Ishikawa (cell line): Measurements from ENCODE around the gene ANKRD33.

Experiments
- EP300 ChIP-seq: IDR thresholded peaks from 2 replicates; pipeline ENCODE4 v1.6.1; 2012; ENCODE audit warnings: borderline replicate concordance
- NFIC ChIP-seq: IDR thresholded peaks from 2 replicates; pipeline ENCODE4 v1.6.1; 2012
- RAD21 ChIP-seq: IDR thresholded peaks from 2 replicates; pipeline ENCODE4 v1.6.1; 2012; ENCODE audit warnings: low read depth
- REST ChIP-seq: IDR thresholded peaks from 2 replicates; pipeline ENCODE4 v1.6.1; 2012; ENCODE audit warnings: low read depth, mild to moderate bottlenecking
- TAF1 ChIP-seq: IDR thresholded peaks from 2 replicates; pipeline ENCODE4 v1.6.1; 2012; ENCODE audit warnings: low read depth, mild to moderate bottlenecking
- TEAD4 ChIP-seq: IDR thresholded peaks from 2 replicates; pipeline ENCODE4 v1.6.1; 2012
- USF1 ChIP-seq: IDR thresholded peaks from 2 replicates; pipeline ENCODE4 v1.6.1; 2012
- YY1 ChIP-seq: IDR thresholded peaks from 2 replicates; pipeline ENCODE4 v1.6.1; 2012; ENCODE audit warnings: low read depth
- TF ChIP-seq, protein P1 (sequence below): IDR thresholded peaks from 2 replicates; pipeline ENCODE4 v1.6.1; 2012

DNA sequence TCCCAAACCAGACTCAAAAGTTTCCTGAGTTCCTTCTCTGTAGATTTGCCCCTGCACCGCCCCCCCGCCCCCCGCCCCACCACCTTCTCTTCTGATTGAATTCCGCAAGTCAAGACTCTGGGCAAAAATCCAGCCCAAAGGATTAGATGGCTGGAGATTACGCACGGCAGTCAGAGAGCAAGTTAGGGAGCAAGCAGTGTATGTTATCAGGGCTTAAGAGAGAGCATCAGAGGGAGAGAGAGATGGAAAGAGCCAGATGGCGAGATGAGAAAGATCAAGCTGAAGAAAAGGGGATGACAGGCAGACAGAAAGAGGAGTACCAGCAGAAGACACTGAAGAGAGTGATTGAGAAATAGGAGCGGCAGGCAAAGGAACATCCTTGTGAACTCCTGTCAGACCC lies 13.9 kb upstream of the ANKRD33 start:
- no peak for TF ChIP-seq YY1
- TF ChIP-seq TAF1, result no peak
- no peak for TF ChIP-seq RAD21
- TF ChIP-seq REST, result no peak
- no peak for TF ChIP-seq USF1
- no peak for TF ChIP-seq NFIC
- TF ChIP-seq, protein P1, sequence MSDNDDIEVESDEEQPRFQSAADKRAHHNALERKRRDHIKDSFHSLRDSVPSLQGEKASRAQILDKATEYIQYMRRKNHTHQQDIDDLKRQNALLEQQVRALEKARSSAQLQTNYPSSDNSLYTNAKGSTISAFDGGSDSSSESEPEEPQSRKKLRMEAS, result no peak
- no peak for TF ChIP-seq EP300
- TF ChIP-seq TEAD4, result no peak
